OCI-LY1 (cell line): Measurements from ENCODE around the gene OR6S1.

Source experiments
- EZH2 ChIP-seq: fragments of 200-600 bp; sonication (generic), shearing (Covaris generic); IDR thresholded peaks from 2 replicates; pipeline ENCODE4 v1.8.0; 2017; ENCODE audit warnings: borderline replicate concordance, mixed run types, mild to moderate bottlenecking, antibody characterized with exemption, low read length, moderate library complexity, mixed read lengths
- TF ChIP-seq, protein P1 (sequence below): fragments of 200-600 bp; sonication (generic), shearing (Covaris generic); IDR thresholded peaks from 2 replicates; pipeline ENCODE4 v1.5.1; 2017; ENCODE audit warnings: mild to moderate bottlenecking, antibody characterized with exemption, low read length, moderate library complexity, mixed read lengths

- TF ChIP-seq, protein P1, sequence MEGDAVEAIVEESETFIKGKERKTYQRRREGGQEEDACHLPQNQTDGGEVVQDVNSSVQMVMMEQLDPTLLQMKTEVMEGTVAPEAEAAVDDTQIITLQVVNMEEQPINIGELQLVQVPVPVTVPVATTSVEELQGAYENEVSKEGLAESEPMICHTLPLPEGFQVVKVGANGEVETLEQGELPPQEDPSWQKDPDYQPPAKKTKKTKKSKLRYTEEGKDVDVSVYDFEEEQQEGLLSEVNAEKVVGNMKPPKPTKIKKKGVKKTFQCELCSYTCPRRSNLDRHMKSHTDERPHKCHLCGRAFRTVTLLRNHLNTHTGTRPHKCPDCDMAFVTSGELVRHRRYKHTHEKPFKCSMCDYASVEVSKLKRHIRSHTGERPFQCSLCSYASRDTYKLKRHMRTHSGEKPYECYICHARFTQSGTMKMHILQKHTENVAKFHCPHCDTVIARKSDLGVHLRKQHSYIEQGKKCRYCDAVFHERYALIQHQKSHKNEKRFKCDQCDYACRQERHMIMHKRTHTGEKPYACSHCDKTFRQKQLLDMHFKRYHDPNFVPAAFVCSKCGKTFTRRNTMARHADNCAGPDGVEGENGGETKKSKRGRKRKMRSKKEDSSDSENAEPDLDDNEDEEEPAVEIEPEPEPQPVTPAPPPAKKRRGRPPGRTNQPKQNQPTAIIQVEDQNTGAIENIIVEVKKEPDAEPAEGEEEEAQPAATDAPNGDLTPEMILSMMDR, result no peak
- no peak for TF ChIP-seq EZH2
These were observed 29.1 kb downstream of the OR6S1 start for GRCh38 chr14:20612403-20612802.
